GM04503 (cell line): Measurements from ENCODE around the gene PLA2G12A.

ENCODE experiments used
- DNase-seq: peaks from one replicate; pipeline ENCODE4 v3.0.0-alpha.2; 2012; ENCODE audit warnings: low read depth

The PLA2G12A gene

GRCh38 chr4:109729718-109730618 lies at the start of gene PLA2G12A:
PLA2G12A (minus strand) TSS chr4:109730070; CDS start chr4:109729809, 261 bp downstream.
- peak; percentile 28 for DNase-seq

- no peak for DNase-seq
These were observed 35.0 kb upstream of the PLA2G12A start for GRCh38 chr4:109764789-109765402.

GRCh38 chr4:109764376-109764775 lies 34.5 kb upstream of the PLA2G12A start:
- DNase-seq, result no peak

- DNase-seq, result no peak
These were observed 30.8 kb upstream of the PLA2G12A start for GRCh38 chr4:109760682-109761081.

- no peak for DNase-seq
These were observed 25.8 kb upstream of the PLA2G12A start for GRCh38 chr4:109755656-109756055.

- no peak for DNase-seq
These were observed 24.4 kb upstream of the PLA2G12A start for GRCh38 chr4:109754093-109754857.

GRCh38 chr4:109752525-109752924 lies 22.7 kb upstream of the PLA2G12A start:
- DNase-seq, result no peak

- DNase-seq, result no peak
These were observed 22.0 kb upstream of the PLA2G12A start for GRCh38 chr4:109751852-109752251.

- DNase-seq, result no peak
These were observed 20.9 kb upstream of the PLA2G12A start for GRCh38 chr4:109750652-109751244.

GRCh38 chr4:109749388-109750082 lies 19.7 kb upstream of the PLA2G12A start:
- no peak for DNase-seq

- DNase-seq, result no peak
These were observed 18.2 kb upstream of the PLA2G12A start for GRCh38 chr4:109748114-109748513.

- DNase-seq, result no peak
These were observed 16.9 kb upstream of the PLA2G12A start for GRCh38 chr4:109746728-109747127.

GRCh38 chr4:109745830-109746229 lies 16.0 kb upstream of the PLA2G12A start:
- no peak for DNase-seq

GRCh38 chr4:109739547-109739946 lies 9.7 kb upstream of the PLA2G12A start:
- DNase-seq, result no peak

- no peak for DNase-seq
These were observed 8.4 kb upstream of the PLA2G12A start for GRCh38 chr4:109738104-109738872.

- no peak for DNase-seq
These were observed 5.9 kb upstream of the PLA2G12A start for GRCh38 chr4:109735566-109736365.

GRCh38 chr4:109733728-109734127 lies 3.9 kb upstream of the PLA2G12A start:
- no peak for DNase-seq

- no peak for DNase-seq
These were observed 1.0 kb upstream of the PLA2G12A start for GRCh38 chr4:109730619-109731545.
